Neural progenitor cell (in vitro differentiated cells): ENCODE measurements around the gene RBM47.

ENCODE experiments used
- EZH2 ChIP-seq: fragments of 200-600 bp; sonication (generic); IDR thresholded peaks from 2 replicates; pipeline ENCODE4 v1.6.1; 2017; ENCODE audit warnings: antibody characterized with exemption, mild to moderate bottlenecking, moderate library complexity
- TF ChIP-seq, protein P1 (sequence below): fragments of 200-600 bp; sonication (generic); IDR thresholded peaks from 2 replicates; pipeline ENCODE4 v1.5.1; 2017; ENCODE audit warnings: antibody characterized with exemption, mild to moderate bottlenecking

- TF ChIP-seq, protein P1, sequence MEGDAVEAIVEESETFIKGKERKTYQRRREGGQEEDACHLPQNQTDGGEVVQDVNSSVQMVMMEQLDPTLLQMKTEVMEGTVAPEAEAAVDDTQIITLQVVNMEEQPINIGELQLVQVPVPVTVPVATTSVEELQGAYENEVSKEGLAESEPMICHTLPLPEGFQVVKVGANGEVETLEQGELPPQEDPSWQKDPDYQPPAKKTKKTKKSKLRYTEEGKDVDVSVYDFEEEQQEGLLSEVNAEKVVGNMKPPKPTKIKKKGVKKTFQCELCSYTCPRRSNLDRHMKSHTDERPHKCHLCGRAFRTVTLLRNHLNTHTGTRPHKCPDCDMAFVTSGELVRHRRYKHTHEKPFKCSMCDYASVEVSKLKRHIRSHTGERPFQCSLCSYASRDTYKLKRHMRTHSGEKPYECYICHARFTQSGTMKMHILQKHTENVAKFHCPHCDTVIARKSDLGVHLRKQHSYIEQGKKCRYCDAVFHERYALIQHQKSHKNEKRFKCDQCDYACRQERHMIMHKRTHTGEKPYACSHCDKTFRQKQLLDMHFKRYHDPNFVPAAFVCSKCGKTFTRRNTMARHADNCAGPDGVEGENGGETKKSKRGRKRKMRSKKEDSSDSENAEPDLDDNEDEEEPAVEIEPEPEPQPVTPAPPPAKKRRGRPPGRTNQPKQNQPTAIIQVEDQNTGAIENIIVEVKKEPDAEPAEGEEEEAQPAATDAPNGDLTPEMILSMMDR: no peak
- no peak for TF ChIP-seq EZH2
Observed at GRCh38 chr4:40595981-40596380, 33.7 kb downstream of the RBM47 start.
